SK-N-SH treated with all-trans-retinoic acid at 6 μM for 48 hours (cell line): ENCODE results near the gene PEX5L.

Experiments used
- ATAC-seq: fragments of 200-7000 bp; cut with Tn5 transposase; 3 replicates; pipeline ENCODE4 v1.9.1; 2020; ENCODE audit warnings: mild to moderate bottlenecking, moderate library complexity
- ARNTL ChIP-seq: fragments of 450-650 bp; formaldehyde crosslinking; IDR thresholded peaks from 2 replicates; pipeline ENCODE4 v1.5.0; 2020; ENCODE audit warnings: low read depth, mild to moderate bottlenecking, moderate library complexity, borderline replicate concordance
- BACH2 ChIP-seq: fragments of 250-450 bp; sonication (Bioruptor Pico); IDR thresholded peaks from 2 replicates; pipeline ENCODE4 v1.9.0; 2021; ENCODE audit warnings: mild to moderate bottlenecking, borderline replicate concordance
- CREB5 ChIP-seq: fragments of 250-450 bp; sonication (Bioruptor Pico); IDR thresholded peaks from 2 replicates; pipeline ENCODE4 v1.5.1; 2020; ENCODE audit warnings: low read depth, mild to moderate bottlenecking, moderate library complexity
- ESRRG ChIP-seq: fragments of 250-450 bp; sonication (Bioruptor Pico); IDR thresholded peaks from 2 replicates; pipeline ENCODE4 v1.6.1; 2021; ENCODE audit warnings: mild to moderate bottlenecking
- GLIS3 ChIP-seq: fragments of 250-450 bp; sonication (Bioruptor Pico); IDR thresholded peaks from 2 replicates; pipeline ENCODE4 v1.5.0; 2020; ENCODE audit warnings: mild to moderate bottlenecking, moderate library complexity
- ISL1 ChIP-seq: fragments of 250-450 bp; sonication (Bioruptor Pico); IDR thresholded peaks from 2 replicates; pipeline ENCODE4 v2.1.2; 2022; ENCODE audit warnings: mild to moderate bottlenecking, moderate library complexity
- OSR1 ChIP-seq: fragments of 250-450 bp; sonication (Bioruptor Pico); IDR thresholded peaks from 2 replicates; pipeline ENCODE4 v1.8.0; 2022; ENCODE audit warnings: moderate library complexity, mild to moderate bottlenecking, inconsistent platforms
- POU6F1 ChIP-seq: fragments of 250-450 bp; sonication (Bioruptor Pico); IDR thresholded peaks from 2 replicates; pipeline ENCODE4 v1.8.0; 2021; ENCODE audit warnings: low read depth, mild to moderate bottlenecking, moderate library complexity, borderline replicate concordance
- PPARA ChIP-seq: fragments of 250-450 bp; sonication (Bioruptor Pico); IDR thresholded peaks from 2 replicates; pipeline ENCODE4 v1.5.0; 2020; ENCODE audit warnings: mild to moderate bottlenecking, borderline replicate concordance
- RARB ChIP-seq: fragments of 250-450 bp; sonication (Bioruptor Pico); IDR thresholded peaks from 2 replicates; pipeline ENCODE4 v1.8.0; 2021; ENCODE audit warnings: mild to moderate bottlenecking, moderate library complexity
- SNAI2 ChIP-seq: fragments of 250-450 bp; sonication (Bioruptor Pico); IDR thresholded peaks from 2 replicates; pipeline ENCODE4 v1.5.0; 2020; ENCODE audit warnings: mild to moderate bottlenecking, moderate library complexity
- TCF4 ChIP-seq: fragments of 250-450 bp; sonication (Bioruptor Pico); IDR thresholded peaks from 2 replicates; pipeline ENCODE4 v1.8.0; 2021; ENCODE audit warnings: mild to moderate bottlenecking, moderate library complexity, borderline replicate concordance
- TOX ChIP-seq: fragments of 250-450 bp; sonication (Bioruptor Pico); IDR thresholded peaks from 2 replicates; pipeline ENCODE4 v1.8.0; 2021; ENCODE audit warnings: mild to moderate bottlenecking, moderate library complexity, borderline replicate concordance
- ZFP3 ChIP-seq: fragments of 250-450 bp; sonication (Bioruptor Pico); IDR thresholded peaks from 2 replicates; pipeline ENCODE4 v1.5.0; 2020; ENCODE audit warnings: mild to moderate bottlenecking, moderate library complexity
- ZFP30 ChIP-seq: fragments of 450-650 bp; formaldehyde crosslinking; IDR thresholded peaks from 2 replicates; pipeline ENCODE4 v1.5.0; 2022; ENCODE audit warnings: mild to moderate bottlenecking, moderate library complexity
- ZNF565 ChIP-seq: fragments of 450-650 bp; formaldehyde crosslinking; conservative IDR thresholded peaks from 2 replicates; pipeline ENCODE4 v1.5.0; 2020; ENCODE audit warnings: low read depth, mild to moderate bottlenecking, moderate library complexity
- ZNF70 ChIP-seq: fragments of 450-650 bp; formaldehyde crosslinking; IDR thresholded peaks from 2 replicates; pipeline ENCODE4 v1.5.0; 2020; ENCODE audit warnings: mild to moderate bottlenecking, moderate library complexity
- ZNF8 ChIP-seq: fragments of 450-650 bp; formaldehyde crosslinking; IDR thresholded peaks from 2 replicates; pipeline ENCODE4 v1.5.0; 2020; ENCODE audit warnings: mild to moderate bottlenecking, moderate library complexity
- TF ChIP-seq, protein P1 (sequence below): fragments of 250-450 bp; sonication (Bioruptor Pico); IDR thresholded peaks from 2 replicates; pipeline ENCODE4 v1.5.0; 2020; ENCODE audit warnings: mild to moderate bottlenecking, moderate library complexity
- TF ChIP-seq, protein P2 (sequence below): fragments of 250-450 bp; sonication (Bioruptor Pico); IDR thresholded peaks from 2 replicates; pipeline ENCODE4 v1.5.1; 2021; ENCODE audit warnings: mild to moderate bottlenecking, moderate library complexity

Gene PEX5L

DNA sequence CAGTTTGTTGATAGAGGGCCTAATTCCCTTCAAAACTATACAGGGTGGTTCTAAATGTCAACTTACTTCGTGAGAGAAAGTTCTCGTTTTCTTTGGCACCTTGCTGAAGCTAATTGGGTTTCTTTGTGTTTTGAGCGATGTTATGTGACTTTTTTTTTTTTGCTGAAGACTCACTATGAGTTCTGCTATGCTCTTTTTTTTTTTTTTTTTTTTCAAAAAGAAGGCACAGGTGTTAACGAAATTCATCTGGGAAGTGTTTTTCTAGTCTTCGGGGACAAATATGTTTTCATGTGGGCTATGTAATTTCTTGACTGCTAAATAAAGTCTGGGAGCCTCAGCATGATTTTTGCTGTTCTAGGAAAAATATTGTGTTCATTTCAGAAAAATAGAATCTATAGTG, 81.5 kb downstream of the PEX5L start:
- no peak for TF ChIP-seq CREB5 (CRISPR knock-in tag)
- TF ChIP-seq RARB: no peak
- no peak for TF ChIP-seq SNAI2 (CRISPR knock-in tag)
- TF ChIP-seq ZNF70 (CRISPR knock-in tag): no peak
- TF ChIP-seq ISL1: no peak
- no peak for TF ChIP-seq OSR1 (CRISPR knock-in tag)
- TF ChIP-seq ZNF565 (CRISPR knock-in tag): no peak
- TF ChIP-seq BACH2 (CRISPR knock-in tag): no peak
- TF ChIP-seq, all 23 proteins: peak for 0
- ATAC-seq: no peak

DNA sequence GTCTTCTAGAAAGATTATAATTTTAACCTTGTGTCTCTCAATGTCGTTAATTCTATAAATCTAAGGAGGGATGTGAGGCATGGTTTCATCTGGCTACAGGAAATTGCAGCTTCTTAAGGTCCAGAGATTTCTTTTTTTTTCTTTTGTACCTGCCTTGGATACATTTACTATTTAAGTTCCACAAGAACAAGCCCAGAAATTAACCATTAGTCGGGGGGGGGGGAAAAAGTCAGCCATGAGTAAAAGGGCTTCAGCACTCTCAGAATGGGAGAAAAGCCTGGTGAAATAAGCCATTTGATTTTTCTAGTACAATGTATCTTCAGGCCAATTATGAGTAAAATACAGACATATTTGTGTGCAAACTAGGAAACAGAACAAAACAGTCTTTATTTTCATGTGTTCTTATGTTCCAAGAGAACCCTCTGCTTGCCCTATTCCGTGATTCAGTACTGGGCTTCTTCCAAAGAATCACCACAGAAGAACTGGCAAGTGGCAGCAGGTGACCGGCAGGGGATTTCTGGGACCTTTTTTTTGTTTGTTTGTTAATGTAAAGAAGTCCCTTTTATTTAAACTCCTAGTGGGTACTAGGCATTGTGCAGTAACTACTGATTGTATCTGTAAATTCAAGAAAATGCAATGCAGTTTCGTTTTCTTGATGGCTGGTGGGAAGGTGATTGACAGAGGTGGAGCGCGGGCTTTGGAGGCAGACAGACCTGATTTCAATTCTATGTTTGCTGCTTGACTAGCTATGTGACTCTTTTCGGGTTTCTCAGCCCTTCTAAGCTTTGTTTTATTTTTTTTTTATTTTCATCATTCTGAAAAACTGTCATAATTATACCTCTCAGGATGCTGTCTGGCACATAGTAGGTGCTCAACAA, 82.5 kb downstream of the PEX5L start:
- TF ChIP-seq ISL1: no peak
- no peak for TF ChIP-seq RARB
- no peak for TF ChIP-seq ZNF70 (CRISPR knock-in tag)
- TF ChIP-seq ZNF565 (CRISPR knock-in tag): no peak
- ATAC-seq: no peak

- ATAC-seq: no peak
- no peak for TF ChIP-seq ZFP30 (CRISPR knock-in tag)
- TF ChIP-seq ZFP3 (CRISPR knock-in tag): no peak
- TF ChIP-seq TCF4 (CRISPR knock-in tag): no peak
- TF ChIP-seq GLIS3: no peak
- no peak for TF ChIP-seq ISL1
- no peak for TF ChIP-seq PPARA (CRISPR knock-in tag)
- no peak for TF ChIP-seq ZNF565 (CRISPR knock-in tag)
- TF ChIP-seq ZNF8: no peak
- no peak for TF ChIP-seq POU6F1 (CRISPR knock-in tag)
- TF ChIP-seq, protein P1, sequence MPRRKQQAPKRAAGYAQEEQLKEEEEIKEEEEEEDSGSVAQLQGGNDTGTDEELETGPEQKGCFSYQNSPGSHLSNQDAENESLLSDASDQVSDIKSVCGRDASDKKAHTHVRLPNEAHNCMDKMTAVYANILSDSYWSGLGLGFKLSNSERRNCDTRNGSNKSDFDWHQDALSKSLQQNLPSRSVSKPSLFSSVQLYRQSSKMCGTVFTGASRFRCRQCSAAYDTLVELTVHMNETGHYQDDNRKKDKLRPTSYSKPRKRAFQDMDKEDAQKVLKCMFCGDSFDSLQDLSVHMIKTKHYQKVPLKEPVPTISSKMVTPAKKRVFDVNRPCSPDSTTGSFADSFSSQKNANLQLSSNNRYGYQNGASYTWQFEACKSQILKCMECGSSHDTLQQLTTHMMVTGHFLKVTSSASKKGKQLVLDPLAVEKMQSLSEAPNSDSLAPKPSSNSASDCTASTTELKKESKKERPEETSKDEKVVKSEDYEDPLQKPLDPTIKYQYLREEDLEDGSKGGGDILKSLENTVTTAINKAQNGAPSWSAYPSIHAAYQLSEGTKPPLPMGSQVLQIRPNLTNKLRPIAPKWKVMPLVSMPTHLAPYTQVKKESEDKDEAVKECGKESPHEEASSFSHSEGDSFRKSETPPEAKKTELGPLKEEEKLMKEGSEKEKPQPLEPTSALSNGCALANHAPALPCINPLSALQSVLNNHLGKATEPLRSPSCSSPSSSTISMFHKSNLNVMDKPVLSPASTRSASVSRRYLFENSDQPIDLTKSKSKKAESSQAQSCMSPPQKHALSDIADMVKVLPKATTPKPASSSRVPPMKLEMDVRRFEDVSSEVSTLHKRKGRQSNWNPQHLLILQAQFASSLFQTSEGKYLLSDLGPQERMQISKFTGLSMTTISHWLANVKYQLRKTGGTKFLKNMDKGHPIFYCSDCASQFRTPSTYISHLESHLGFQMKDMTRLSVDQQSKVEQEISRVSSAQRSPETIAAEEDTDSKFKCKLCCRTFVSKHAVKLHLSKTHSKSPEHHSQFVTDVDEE (CRISPR knock-in tag): no peak
- TF ChIP-seq OSR1 (CRISPR knock-in tag): no peak
- TF ChIP-seq SNAI2 (CRISPR knock-in tag): no peak
- TF ChIP-seq, protein P2, sequence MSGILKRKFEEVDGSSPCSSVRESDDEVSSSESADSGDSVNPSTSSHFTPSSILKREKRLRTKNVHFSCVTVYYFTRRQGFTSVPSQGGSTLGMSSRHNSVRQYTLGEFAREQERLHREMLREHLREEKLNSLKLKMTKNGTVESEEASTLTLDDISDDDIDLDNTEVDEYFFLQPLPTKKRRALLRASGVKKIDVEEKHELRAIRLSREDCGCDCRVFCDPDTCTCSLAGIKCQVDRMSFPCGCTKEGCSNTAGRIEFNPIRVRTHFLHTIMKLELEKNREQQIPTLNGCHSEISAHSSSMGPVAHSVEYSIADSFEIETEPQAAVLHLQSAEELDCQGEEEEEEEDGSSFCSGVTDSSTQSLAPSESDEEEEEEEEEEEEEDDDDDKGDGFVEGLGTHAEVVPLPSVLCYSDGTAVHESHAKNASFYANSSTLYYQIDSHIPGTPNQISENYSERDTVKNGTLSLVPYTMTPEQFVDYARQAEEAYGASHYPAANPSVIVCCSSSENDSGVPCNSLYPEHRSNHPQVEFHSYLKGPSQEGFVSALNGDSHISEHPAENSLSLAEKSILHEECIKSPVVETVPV (CRISPR knock-in tag): no peak
Observed at GRCh38 chr3:179950840-179951239, 85.9 kb downstream of the PEX5L start.

DNA sequence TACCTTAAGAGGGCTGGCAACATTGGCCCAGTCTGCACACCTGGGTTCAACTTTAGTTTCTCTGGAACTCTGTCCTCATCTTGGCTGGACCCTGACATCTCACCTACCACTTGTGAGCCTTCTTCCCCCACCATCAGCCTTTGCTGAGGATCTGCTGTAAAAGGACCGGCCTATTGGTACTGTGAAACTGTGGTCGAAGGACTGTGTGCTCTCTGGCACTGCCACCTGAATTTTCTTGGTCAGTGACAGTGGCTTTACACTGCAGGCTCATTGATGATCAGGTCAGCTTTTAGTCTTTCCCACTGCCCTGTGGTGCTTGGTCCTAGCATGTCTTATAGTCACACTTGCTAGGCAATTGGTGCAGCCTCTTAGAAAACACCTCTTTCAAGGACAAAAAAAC, 86.9 kb downstream of the PEX5L start:
- no peak for TF ChIP-seq ZNF565 (CRISPR knock-in tag)
- no peak for TF ChIP-seq GLIS3
- no peak for TF ChIP-seq ZFP30 (CRISPR knock-in tag)
- TF ChIP-seq, all 23 proteins: peak for 0
- ATAC-seq: no peak

DNA sequence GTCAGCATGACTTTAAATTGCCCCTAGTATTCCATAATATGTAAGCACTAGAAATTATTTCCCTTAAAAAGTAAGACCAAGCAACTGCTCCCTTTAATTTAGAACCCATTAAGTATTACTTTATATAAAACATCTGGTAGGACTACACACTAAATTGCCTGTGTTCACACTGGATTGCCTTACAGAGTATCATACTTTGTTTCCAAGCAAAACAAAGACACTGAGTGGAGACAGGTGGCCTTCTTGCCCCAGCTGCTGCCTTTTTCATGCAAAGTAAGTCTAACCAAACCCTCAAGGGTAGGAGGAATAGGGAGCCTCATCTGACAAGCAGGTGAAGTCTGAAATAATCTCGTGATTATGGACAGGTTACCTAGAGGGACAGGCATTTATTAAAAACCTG, 87.3 kb downstream of the PEX5L start:
- TF ChIP-seq ZNF70 (CRISPR knock-in tag) (no peak), PPARA (CRISPR knock-in tag) (no peak), ZFP3 (CRISPR knock-in tag) (no peak), ARNTL (no peak), ZFP30 (CRISPR knock-in tag) (no peak), TOX (CRISPR knock-in tag) (no peak), ESRRG (no peak), BACH2 (CRISPR knock-in tag) (no peak), OSR1 (CRISPR knock-in tag) (no peak), TCF4 (CRISPR knock-in tag) (no peak)
- TF ChIP-seq, protein P2 (CRISPR knock-in tag): no peak
- no peak for ATAC-seq
